Measurements from ENCODE around the gene ZEB1.

DNA sequence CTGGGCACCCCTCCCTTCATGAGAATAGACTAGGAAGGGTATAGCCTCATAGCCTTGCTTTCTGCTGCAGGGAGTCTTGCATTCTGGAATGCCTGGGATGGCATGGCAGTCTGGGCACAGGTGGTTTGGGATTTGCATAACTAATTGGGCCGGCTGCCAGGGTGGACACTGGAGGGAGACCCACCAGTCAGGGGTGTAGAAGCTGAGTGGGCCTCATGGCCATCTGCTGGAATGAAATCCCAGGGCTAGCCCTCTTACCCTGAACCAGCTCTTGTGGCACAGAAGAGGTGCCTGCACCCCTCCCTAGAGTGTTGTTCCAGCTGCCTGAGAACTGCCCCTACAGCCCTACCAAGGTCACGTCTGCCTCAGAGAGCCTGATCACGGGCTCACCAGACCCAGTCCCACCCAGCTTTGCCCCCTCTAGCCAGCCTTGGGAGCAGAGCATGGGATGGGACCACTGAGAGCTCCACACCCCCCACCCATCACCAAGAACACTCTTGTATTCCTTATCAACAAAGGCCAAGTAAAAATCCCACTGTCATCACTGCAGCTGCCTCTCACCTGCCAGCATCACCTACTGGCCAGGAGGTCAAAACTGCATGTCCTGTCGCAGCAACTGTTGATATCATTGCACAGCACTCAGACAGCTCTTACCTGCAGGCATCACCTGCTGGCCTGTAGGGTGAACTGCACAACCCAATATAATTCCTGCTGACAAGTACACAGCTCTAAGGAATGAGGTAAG, 148.9 kb downstream of the ZEB1 start:
- TF ChIP-seq CTCF (IDR thresholded peaks at IDR 0.05) (no peak), POLR2A (IDR thresholded peaks at IDR 0.05) (no peak), EP300 (IDR thresholded peaks at IDR 0.05) (no peak)

All from ovary (tissue), 3 donors.